Hematopoietic multipotent progenitor cell treated with erythropoietin and hydrocortisone succinate and interleukin-3 and kit ligand, for 6 days (in vitro differentiated cells): ENCODE data around the gene ATP13A2.
"Not testable (repeated sequence)": the region's sequence is repeated elsewhere in the genome, so short reads cannot be mapped to it uniquely, and the experiment has no call there.

Experiments
- DNase-seq: peaks from one replicate; pipeline ENCODE4 v3.0.0-alpha.2; 2015

Gene ATP13A2

GRCh38 chr1:16956775-16957174 is 55.0 kb downstream of the ATP13A2 start:
- DNase-seq = no peak

GRCh38 chr1:16955186-16955585 is 56.5 kb downstream of the ATP13A2 start:
- no peak for DNase-seq

GRCh38 chr1:16954579-16954978 is 57.1 kb downstream of the ATP13A2 start:
- DNase-seq = no peak

- DNase-seq = not testable (repeated sequence)
Measured at GRCh38 chr1:16952376-16952775, 59.4 kb downstream of the ATP13A2 start.

GRCh38 chr1:16949026-16949425 is 62.7 kb downstream of the ATP13A2 start:
- DNase-seq = not testable (repeated sequence)

- DNase-seq = not testable (repeated sequence)
Measured at GRCh38 chr1:16948282-16948891, 63.3 kb downstream of the ATP13A2 start.

GRCh38 chr1:16946646-16947045 is 65.1 kb downstream of the ATP13A2 start:
- no peak for DNase-seq

- not testable (repeated sequence) for DNase-seq
Measured at GRCh38 chr1:16946185-16946584, 65.5 kb downstream of the ATP13A2 start.

- not testable (repeated sequence) for DNase-seq
Measured at GRCh38 chr1:16945512-16945911, 66.2 kb downstream of the ATP13A2 start.

- DNase-seq = no peak
Measured at GRCh38 chr1:16944038-16944437, 67.7 kb downstream of the ATP13A2 start.

GRCh38 chr1:16939386-16940180 is 72.1 kb downstream of the ATP13A2 start:
- DNase-seq = not testable (repeated sequence)

GRCh38 chr1:16938351-16939321 is 73.1 kb downstream of the ATP13A2 start:
- DNase-seq = no peak

GRCh38 chr1:16936580-16936979 is 75.1 kb downstream of the ATP13A2 start:
- DNase-seq = not testable (repeated sequence)
